ENCODE results near the gene NMT2. TPM values are rescaled to one million over a fixed set of nuclear protein-coding genes. Genes with fewer than 3 reads are reported as not detected.

NMT2 gene
- total and polyA plus RNA-seq, 10 of the 15 experiments (the other 5 are each of a cell fraction or from before 2014, with no cell fraction given), result 4.9 to 12.0 (median 9.2) TPM

DNA sequence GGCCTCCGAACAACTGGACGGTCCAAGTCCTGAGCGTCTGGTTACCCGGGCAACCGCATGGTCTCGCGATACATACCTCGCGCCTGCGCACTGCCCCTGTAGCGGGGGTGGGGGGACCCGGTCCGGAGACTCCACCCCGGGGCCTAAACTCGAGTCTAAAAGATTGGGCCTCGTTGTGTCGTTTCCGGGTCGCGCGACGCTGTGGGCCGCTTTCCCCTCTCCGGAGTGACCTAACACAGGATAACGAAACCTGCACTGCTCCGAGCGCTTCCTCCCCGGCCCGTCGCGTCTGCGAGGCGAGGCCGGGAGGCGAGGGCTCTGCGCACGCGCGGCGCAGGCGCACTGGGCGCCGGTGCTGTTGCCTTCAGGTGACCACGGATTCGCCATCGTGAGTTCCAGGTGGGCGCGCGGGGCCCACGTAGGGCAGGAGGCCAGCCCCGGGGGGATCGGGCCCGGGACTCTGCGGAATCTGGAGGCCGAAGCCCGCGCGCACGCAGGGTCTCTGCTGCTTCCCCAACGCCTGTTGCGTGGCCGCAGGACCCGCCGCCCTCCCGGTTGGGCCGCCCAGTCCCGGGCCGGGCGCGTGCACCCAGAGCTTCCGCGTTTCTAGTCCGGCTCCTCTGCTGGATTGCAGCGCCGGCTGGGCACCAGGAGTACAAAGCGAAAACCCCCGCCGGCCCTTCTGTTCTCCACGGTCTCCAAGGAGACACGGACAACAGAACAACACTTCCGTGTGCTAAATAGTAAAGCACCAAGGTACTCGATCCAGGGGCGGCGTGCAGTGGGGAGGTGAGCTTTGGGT lies 71.3 kb downstream of the NMT2 start, which contains the start of gene RPP38 (continued):
- peak; percentile 94 for TF ChIP-seq GATAD2B (conservative IDR thresholded peaks at IDR 0.05; ENCODE audit: low read depth)

GRCh38 chr10:15096661-15097010 lies 71.9 kb downstream of the NMT2 start:
- H3K9me3 ChIP-seq (replicated peaks; ENCODE audit: control insufficient read depth, insufficient read depth, low read length), result no peaks in the 10 kb centered on the region
- DNase-seq (ENCODE audit: low read depth, low spot score) (no peak), FAIRE-seq (no peak), ATAC-seq (no peak; the same call in 2 of the 3 replicates)
- ChIA-PET POLR2A (no interaction called here), CTCF (no interaction called here), SMC1A (ENCODE audit: uncharacterized antibody, unreplicated experiment) (no interaction called here), RAD21 (ENCODE audit: unreplicated experiment) (no interaction called here)
- in situ Hi-C loops (cut with MboI), result no loop called here
- peak overlapping the region; percentile 97 for H3K4me3 ChIP-seq
- H3K27ac ChIP-seq (ENCODE audit: control insufficient read depth, insufficient read depth), result no peak overlapping the region
- H3K4me2 ChIP-seq (ENCODE audit: control insufficient read depth, insufficient read depth), result peak overlapping the region; percentile 99
- H2AFZ ChIP-seq (ENCODE audit: control insufficient read depth, low read depth, low read length), result peak overlapping the region; percentile 94
- H3K27me3 ChIP-seq (replicated peaks in 1 of 2; ENCODE audit: control insufficient read depth in 2 of 2, insufficient read depth in 2 of 2, low read length in 1 of 2), result no peaks in the 10 kb centered on the region
- 0% methylated on average over 11 of the region's 11 CpGs for WGBS (ENCODE audit: insufficient coverage, insufficient replicate concordance, low lambda C conversion rate, missing lambda C conversion rate)
- TSS peak; percentile 73 for BruUV-seq (replicated peaks)
- no peaks in the 10 kb centered on the region; the same call in 1 of the 2 replicates for H4K20me1 ChIP-seq (ENCODE audit: control insufficient read depth, insufficient read depth)
- 0 out of 4 replicates have a peak, but pooled peaks cover 0 to 5% of the 10 kb centered on the region in 2 experiments for H3K36me3 ChIP-seq (ENCODE audit: control insufficient read depth in 2 of 2, insufficient read depth in 2 of 2, low read length in 1 of 2)
- H3K9ac ChIP-seq (ENCODE audit: control insufficient read depth, insufficient read depth, low read length), result peak overlapping the region; percentile 82; the same call in 1 of the 2 replicates
- peaks cover 5% of the 10 kb centered on the region for H3K4me1 ChIP-seq (ENCODE audit: control insufficient read depth, insufficient read depth, low read length)
- H3K79me2 ChIP-seq (ENCODE audit: control insufficient read depth, insufficient read depth, low read length), result peaks cover 33% of the 10 kb centered on the region
- intact Hi-C loops (cut with micrococcal nuclease; ENCODE audit: unreplicated experiment), result no loop called here
- TF ChIP-seq NRF1 (conservative IDR thresholded peaks at IDR 0.05; ENCODE audit: low read depth, low read length) (no peak), ZNF687 (IDR thresholded peaks at IDR 0.05) (no peak), POLR2A (IDR thresholded peaks at IDR 0.05; ENCODE audit: low read depth, low read length) (no peak), STAT1 (conservative IDR thresholded peaks at IDR 0.05) (no peak)
- TF ChIP-seq, protein P1, sequence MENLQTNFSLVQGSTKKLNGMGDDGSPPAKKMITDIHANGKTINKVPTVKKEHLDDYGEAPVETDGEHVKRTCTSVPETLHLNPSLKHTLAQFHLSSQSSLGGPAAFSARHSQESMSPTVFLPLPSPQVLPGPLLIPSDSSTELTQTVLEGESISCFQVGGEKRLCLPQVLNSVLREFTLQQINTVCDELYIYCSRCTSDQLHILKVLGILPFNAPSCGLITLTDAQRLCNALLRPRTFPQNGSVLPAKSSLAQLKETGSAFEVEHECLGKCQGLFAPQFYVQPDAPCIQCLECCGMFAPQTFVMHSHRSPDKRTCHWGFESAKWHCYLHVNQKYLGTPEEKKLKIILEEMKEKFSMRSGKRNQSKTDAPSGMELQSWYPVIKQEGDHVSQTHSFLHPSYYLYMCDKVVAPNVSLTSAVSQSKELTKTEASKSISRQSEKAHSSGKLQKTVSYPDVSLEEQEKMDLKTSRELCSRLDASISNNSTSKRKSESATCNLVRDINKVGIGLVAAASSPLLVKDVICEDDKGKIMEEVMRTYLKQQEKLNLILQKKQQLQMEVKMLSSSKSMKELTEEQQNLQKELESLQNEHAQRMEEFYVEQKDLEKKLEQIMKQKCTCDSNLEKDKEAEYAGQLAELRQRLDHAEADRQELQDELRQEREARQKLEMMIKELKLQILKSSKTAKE (IDR thresholded peaks at IDR 0.05; ENCODE audit: low read depth, poor library complexity, severe bottlenecking), result no peak
- TF ChIP-seq, protein P2, sequence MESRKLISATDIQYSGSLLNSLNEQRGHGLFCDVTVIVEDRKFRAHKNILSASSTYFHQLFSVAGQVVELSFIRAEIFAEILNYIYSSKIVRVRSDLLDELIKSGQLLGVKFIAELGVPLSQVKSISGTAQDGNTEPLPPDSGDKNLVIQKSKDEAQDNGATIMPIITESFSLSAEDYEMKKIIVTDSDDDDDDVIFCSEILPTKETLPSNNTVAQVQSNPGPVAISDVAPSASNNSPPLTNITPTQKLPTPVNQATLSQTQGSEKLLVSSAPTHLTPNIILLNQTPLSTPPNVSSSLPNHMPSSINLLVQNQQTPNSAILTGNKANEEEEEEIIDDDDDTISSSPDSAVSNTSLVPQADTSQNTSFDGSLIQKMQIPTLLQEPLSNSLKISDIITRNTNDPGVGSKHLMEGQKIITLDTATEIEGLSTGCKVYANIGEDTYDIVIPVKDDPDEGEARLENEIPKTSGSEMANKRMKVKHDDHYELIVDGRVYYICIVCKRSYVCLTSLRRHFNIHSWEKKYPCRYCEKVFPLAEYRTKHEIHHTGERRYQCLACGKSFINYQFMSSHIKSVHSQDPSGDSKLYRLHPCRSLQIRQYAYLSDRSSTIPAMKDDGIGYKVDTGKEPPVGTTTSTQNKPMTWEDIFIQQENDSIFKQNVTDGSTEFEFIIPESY (IDR thresholded peaks at IDR 0.05), result no peak
- TF ChIP-seq, protein P3, sequence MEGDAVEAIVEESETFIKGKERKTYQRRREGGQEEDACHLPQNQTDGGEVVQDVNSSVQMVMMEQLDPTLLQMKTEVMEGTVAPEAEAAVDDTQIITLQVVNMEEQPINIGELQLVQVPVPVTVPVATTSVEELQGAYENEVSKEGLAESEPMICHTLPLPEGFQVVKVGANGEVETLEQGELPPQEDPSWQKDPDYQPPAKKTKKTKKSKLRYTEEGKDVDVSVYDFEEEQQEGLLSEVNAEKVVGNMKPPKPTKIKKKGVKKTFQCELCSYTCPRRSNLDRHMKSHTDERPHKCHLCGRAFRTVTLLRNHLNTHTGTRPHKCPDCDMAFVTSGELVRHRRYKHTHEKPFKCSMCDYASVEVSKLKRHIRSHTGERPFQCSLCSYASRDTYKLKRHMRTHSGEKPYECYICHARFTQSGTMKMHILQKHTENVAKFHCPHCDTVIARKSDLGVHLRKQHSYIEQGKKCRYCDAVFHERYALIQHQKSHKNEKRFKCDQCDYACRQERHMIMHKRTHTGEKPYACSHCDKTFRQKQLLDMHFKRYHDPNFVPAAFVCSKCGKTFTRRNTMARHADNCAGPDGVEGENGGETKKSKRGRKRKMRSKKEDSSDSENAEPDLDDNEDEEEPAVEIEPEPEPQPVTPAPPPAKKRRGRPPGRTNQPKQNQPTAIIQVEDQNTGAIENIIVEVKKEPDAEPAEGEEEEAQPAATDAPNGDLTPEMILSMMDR (IDR thresholded peaks at IDR 0.05 in 2 of 3, conservative IDR thresholded peaks at IDR 0.05 in 1 of 3; ENCODE audit: control insufficient read depth in 2 of 3, extremely low read depth in 1 of 3, insufficient read depth in 1 of 3, low read depth in 3 of 3, low read length in 3 of 3), result 0 out of 6 replicates have a peak, but pooled peaks of 1 of the 3 experiments have one; percentile 5

Data from GM12878 (cell line).